Mesenteric fat pad (tissue), 1 donor: ENCODE measurements around the gene DUOX1. TPM values are rescaled to one million over a fixed set of nuclear protein-coding genes. Genes with fewer than 3 reads are reported as not detected.
A peak's percentile ranks its signal among the peaks of the same experiment; 100 is the strongest.
"Not testable (repeated sequence)": the region's sequence is repeated elsewhere in the genome, so short reads cannot be mapped to it uniquely, and the experiment has no call there.

Experiments
- DNase-seq: peaks from one replicate; pipeline ENCODE4 v3.0.0-alpha.2; 2020; ENCODE audit warnings: low spot score
- long read RNA-seq: library from polyadenylated mRNA; unstranded; transcript quantifications from one replicate; pipeline ENCODE4 v2.0.0, GENCODE V29; 2020
- total RNA-seq: library from RNA; stranded (reverse); fragmentation: NEBNext Ultra II Directional; extraction: Animal tissue kit (Norgen Biotek cat#: 25700); gene quantifications from one replicate; pipeline ENCODE4 v1.2.1, GENCODE V29; 2021
- donor health status: DM: yes; HTN: yes; CAD: no.

The DUOX1 gene
- 2.5 TPM for total RNA-seq
- long read RNA-seq, partial matches to known transcripts = 1 of 29 reads
- long read RNA-seq, other reads (novel, unspliced or antisense) = 28 of 29 reads

- DNase-seq = no peak
Measured at GRCh38 chr15:45129651-45130129, at the start of gene DUOX1, which contains the start of gene DUOXA1. DUOX1 (plus strand) TSS chr15:45129994; CDS start chr15:45131967, 1,973 bp downstream. DUOXA1 (minus strand) TSS chr15:45129879; CDS start chr15:45123014, 6,865 bp downstream.

- not testable (repeated sequence) for DNase-seq
Measured at GRCh38 chr15:45080593-45080992, 49.2 kb upstream of the DUOX1 start.

GRCh38 chr15:45082412-45082811, 47.4 kb upstream of the DUOX1 start:
- not testable (repeated sequence) for DNase-seq

- no peak for DNase-seq
Measured at GRCh38 chr15:45083223-45083622, 46.6 kb upstream of the DUOX1 start.

GRCh38 chr15:45084163-45084562, 45.6 kb upstream of the DUOX1 start:
- no peak for DNase-seq

GRCh38 chr15:45087513-45087912, 42.3 kb upstream of the DUOX1 start:
- no peak for DNase-seq

GRCh38 chr15:45088801-45089711, 40.7 kb upstream of the DUOX1 start:
- DNase-seq = no peak

- DNase-seq = no peak
Measured at GRCh38 chr15:45089712-45090373, 40.0 kb upstream of the DUOX1 start.

GRCh38 chr15:45091161-45091560, 38.6 kb upstream of the DUOX1 start:
- peak; percentile 35 for DNase-seq

GRCh38 chr15:45091576-45091975, 38.2 kb upstream of the DUOX1 start:
- peak; percentile 51 for DNase-seq

GRCh38 chr15:45093013-45093412, 36.8 kb upstream of the DUOX1 start:
- DNase-seq = no peak

GRCh38 chr15:45093622-45094357, 36.0 kb upstream of the DUOX1 start:
- peak; percentile 33 for DNase-seq

GRCh38 chr15:45094358-45094730, 35.5 kb upstream of the DUOX1 start:
- peak; percentile 89 for DNase-seq

GRCh38 chr15:45095661-45096060, 34.1 kb upstream of the DUOX1 start:
- DNase-seq = peak; percentile 87

- DNase-seq = no peak
Measured at GRCh38 chr15:45097466-45097865, 32.3 kb upstream of the DUOX1 start.

- peak; percentile 80 for DNase-seq
Measured at GRCh38 chr15:45099549-45100165, 30.1 kb upstream of the DUOX1 start.

- DNase-seq = peak; percentile 28
Measured at GRCh38 chr15:45100884-45101625, 28.7 kb upstream of the DUOX1 start.

GRCh38 chr15:45101749-45102148, 28.0 kb upstream of the DUOX1 start:
- DNase-seq = peak; percentile 82

- DNase-seq = peak; percentile 82
Measured at GRCh38 chr15:45102226-45102625, 27.6 kb upstream of the DUOX1 start.

- DNase-seq = not testable (repeated sequence)
Measured at GRCh38 chr15:45104170-45104569, 25.6 kb upstream of the DUOX1 start.
